Loucy (cell line): ENCODE results near the gene SHROOM2.

ENCODE experiments used
- CTCF ChIP-seq: fragments of 200-600 bp; sonication (generic); conservative IDR thresholded peaks from 2 replicates; pipeline ENCODE4 v1.5.1; 2014; ENCODE audit warnings: mild to moderate bottlenecking, antibody characterized with exemption, low read length
- EZH2phosphoT487 ChIP-seq: fragments of 200-600 bp; IDR thresholded peaks from 2 replicates; pipeline ENCODE4 v1.6.1; 2018; ENCODE audit warnings: antibody characterized with exemption, mild to moderate bottlenecking, moderate library complexity, borderline replicate concordance

DNA sequence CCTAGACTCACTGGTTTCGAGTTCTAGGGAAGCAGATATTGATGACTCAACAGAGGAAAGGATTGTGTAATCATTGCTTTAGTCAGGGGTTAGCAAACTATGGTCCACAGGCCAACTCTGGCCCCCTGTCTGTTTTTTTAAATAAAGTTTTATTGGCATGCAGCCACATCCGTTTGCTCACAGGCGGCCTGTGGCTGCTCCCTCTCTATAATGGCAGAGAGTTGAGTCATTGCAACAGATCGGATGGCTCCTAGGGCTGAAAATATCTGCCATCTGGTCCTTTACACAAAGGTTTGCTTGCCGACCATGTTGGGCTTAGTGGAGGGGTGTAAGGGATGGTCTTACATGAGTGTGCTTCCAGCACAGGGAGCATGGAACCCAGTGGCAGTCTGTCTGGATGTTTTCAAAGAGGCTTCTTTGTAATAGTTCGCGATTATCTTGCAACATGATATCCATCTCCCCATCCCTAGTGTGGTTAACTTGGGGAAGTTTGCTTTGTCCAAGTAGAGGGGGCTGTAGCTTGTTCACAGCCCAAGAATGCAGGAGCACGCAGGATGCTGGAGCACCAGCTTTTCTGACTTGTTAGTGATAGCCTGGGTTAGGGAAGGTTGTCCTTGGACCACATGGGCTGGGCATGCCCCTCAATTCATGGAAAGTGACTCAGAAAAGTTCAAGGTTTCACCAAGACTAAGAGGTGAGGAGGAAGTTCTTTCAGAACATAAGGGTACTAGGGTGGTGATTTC lies 121.6 kb downstream of the SHROOM2 start:
- TF ChIP-seq CTCF: no peak
- no peak for TF ChIP-seq EZH2phosphoT487
